Neutrophil (primary cell): ENCODE results near the gene TBC1D22A.

ENCODE experiments used
- H3K27ac ChIP-seq: fragments of 200-600 bp; sonication (generic); 2 replicates; pipeline ENCODE4 v1.5.1; 2016; ENCODE audit warnings: mild to moderate bottlenecking, moderate library complexity
- H3K27me3 ChIP-seq: fragments of 200-600 bp; sonication (generic); 2 replicates; pipeline ENCODE4 v1.6.0; 2016; ENCODE audit warnings: mild to moderate bottlenecking
- H3K36me3 ChIP-seq: fragments of 200-600 bp; sonication (generic); 2 replicates; pipeline ENCODE4 v1.5.1; 2017
- H3K4me1 ChIP-seq, 2 experiments: fragments of 200-600 bp in 1 of 2; sonication (generic) in 1 of 2; 1 replicate in 1 of 2; 2 replicates in 1 of 2; pipeline versions ENCODE4 v1.5.1 to v1.6.1; 2013 to 2016; ENCODE audit warnings: low read depth in 1 of 2, low read length in 1 of 2, mild to moderate bottlenecking in 1 of 2, moderate library complexity in 1 of 2; ENCODE audit not compliant: control insufficient read depth in 1 of 2, insufficient read depth in 1 of 2
- H3K4me3 ChIP-seq, 2 experiments: fragments of 200-600 bp in 1 of 2; sonication (generic) in 1 of 2; 1 replicate in 1 of 2; 2 replicates in 1 of 2; pipeline ENCODE4 v1.5.1; 2013 to 2016; ENCODE audit warnings: low read depth in 1 of 2, low read length in 1 of 2, mild to moderate bottlenecking in 1 of 2, moderate library complexity in 1 of 2
- H3K9me3 ChIP-seq: fragments of 200-600 bp; sonication (generic); 2 replicates; pipeline ENCODE4 v1.5.1; 2016
- TF ChIP-seq, protein P1 (sequence below): fragments of 200-600 bp; sonication (generic); IDR thresholded peaks from 2 replicates; pipeline ENCODE4 v1.5.1; 2016; ENCODE audit warnings: antibody characterized with exemption

The TBC1D22A gene

DNA sequence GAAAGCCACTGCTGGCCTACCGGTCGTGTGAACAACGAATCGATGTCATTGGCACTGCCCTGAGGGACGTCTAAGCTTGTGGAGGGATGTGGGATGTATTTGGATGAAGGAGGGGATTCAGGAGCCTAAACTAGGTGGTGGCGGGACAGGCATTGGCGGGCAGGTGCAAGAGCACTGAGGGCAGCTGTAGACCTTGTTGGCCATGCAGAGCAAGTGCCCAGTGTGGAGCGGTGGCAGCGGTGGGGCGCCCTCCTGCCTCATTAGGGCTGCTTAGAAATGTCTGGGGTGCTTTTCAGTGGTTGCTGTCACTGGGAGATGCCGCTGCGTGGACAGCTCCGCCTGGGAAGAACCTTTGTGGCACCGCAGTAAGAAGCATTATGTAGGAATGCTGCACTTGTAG lies 220.2 kb downstream of the TBC1D22A start:
- Histone ChIP-seq H3K9me3 (no peaks in the 10 kb centered on the region), H3K27ac (no peak overlapping the region), H3K27me3 (no peaks in the 10 kb centered on the region), H3K4me1 (no peaks in the 10 kb centered on the region), H3K4me3 (no peak overlapping the region), H3K36me3 (peaks cover 13% of the 10 kb centered on the region)
- TF ChIP-seq, protein P1, sequence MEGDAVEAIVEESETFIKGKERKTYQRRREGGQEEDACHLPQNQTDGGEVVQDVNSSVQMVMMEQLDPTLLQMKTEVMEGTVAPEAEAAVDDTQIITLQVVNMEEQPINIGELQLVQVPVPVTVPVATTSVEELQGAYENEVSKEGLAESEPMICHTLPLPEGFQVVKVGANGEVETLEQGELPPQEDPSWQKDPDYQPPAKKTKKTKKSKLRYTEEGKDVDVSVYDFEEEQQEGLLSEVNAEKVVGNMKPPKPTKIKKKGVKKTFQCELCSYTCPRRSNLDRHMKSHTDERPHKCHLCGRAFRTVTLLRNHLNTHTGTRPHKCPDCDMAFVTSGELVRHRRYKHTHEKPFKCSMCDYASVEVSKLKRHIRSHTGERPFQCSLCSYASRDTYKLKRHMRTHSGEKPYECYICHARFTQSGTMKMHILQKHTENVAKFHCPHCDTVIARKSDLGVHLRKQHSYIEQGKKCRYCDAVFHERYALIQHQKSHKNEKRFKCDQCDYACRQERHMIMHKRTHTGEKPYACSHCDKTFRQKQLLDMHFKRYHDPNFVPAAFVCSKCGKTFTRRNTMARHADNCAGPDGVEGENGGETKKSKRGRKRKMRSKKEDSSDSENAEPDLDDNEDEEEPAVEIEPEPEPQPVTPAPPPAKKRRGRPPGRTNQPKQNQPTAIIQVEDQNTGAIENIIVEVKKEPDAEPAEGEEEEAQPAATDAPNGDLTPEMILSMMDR = no peak

- Histone ChIP-seq H3K27me3 (no peaks in the 10 kb centered on the region), H3K9me3 (no peaks in the 10 kb centered on the region), H3K27ac (no peak overlapping the region), H3K36me3 (peaks cover 9% of the 10 kb centered on the region), H3K4me1 (no peaks in the 10 kb centered on the region), H3K4me3 (no peak overlapping the region)
- TF ChIP-seq, protein P1 = no peak
These were observed 220.6 kb downstream of the TBC1D22A start for GRCh38 chr22:46983046-46983445.

GRCh38 chr22:46984751-46985506 lies 222.5 kb downstream of the TBC1D22A start:
- Histone ChIP-seq H3K4me1 (no peaks in the 10 kb centered on the region), H3K27ac (no peak overlapping the region), H3K9me3 (no peaks in the 10 kb centered on the region), H3K4me3 (no peak overlapping the region), H3K27me3 (no peaks in the 10 kb centered on the region), H3K36me3 (no peaks in the 10 kb centered on the region)
- TF ChIP-seq, protein P1 = no peak

DNA sequence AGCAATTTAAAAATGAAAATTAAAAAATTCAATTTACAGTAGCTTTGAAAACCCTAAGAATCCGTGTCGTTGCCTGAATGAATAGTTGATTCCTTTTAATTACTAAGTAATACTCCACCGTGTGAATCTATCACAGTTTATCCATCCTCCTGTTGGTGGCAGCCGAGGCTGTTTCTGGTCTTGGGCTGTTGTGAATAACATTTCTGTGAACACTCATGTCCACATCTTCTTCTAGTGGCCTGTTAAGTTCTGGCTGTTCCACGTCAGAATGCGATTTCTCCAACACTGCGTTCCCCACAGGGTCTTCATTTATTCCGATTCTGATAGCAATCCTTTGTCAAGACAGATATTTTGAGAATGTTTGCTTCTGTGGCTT lies 223.0 kb downstream of the TBC1D22A start:
- no peaks in the 10 kb centered on the region for H3K27me3 ChIP-seq
- no peaks in the 10 kb centered on the region for H3K4me1 ChIP-seq
- H3K9me3 ChIP-seq = no peaks in the 10 kb centered on the region
- TF ChIP-seq, protein P1 = no peak
- H3K4me3 ChIP-seq = no peak overlapping the region
- no peak overlapping the region for H3K27ac ChIP-seq
- H3K36me3 ChIP-seq = peaks cover 3% of the 10 kb centered on the region

DNA sequence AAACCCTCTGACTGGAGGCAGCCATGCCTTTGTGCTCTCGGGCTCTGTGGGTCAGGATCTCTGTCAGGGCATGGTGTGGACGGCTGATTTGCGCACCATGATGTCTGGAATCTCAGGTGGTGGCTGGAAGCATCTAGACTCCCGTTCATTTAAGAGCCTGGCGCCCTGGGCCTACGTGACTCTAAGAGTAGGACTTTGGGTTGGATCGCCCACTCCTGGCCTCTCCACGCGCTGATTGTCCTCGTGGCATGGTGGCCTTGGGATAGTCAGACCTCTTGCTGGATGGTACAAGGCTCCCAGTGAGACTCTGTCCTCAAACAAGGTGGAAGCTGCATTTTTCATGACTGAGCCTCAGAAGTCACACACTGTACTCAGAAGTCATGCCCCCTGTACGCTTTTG lies 224.3 kb downstream of the TBC1D22A start:
- peaks cover 16% of the 10 kb centered on the region for H3K36me3 ChIP-seq
- no peaks in the 10 kb centered on the region for H3K9me3 ChIP-seq
- no peaks in the 10 kb centered on the region for H3K4me1 ChIP-seq
- no peak overlapping the region for H3K4me3 ChIP-seq
- TF ChIP-seq, protein P1 = no peak
- H3K27me3 ChIP-seq = no peaks in the 10 kb centered on the region
- no peak overlapping the region for H3K27ac ChIP-seq
